HL-60 (cell line): ENCODE data around the gene SGIP1.

ENCODE experiments used
- REST ChIP-seq: IDR thresholded peaks from 2 replicates; pipeline ENCODE4 v1.6.1; 2012; ENCODE audit warnings: low read depth; ENCODE audit not compliant: insufficient replicate concordance
- SPI1 ChIP-seq: IDR thresholded peaks from 2 replicates; pipeline ENCODE4 v1.6.1; 2012; ENCODE audit warnings: low read depth, mild to moderate bottlenecking, borderline replicate concordance
- TF ChIP-seq, protein P1 (sequence below): IDR thresholded peaks from one replicate; pipeline ENCODE4 v1.5.1; 2011; ENCODE audit warnings: low read length, control low read depth, inconsistent platforms; ENCODE audit not compliant: insufficient read depth

GRCh38 chr1:66711420-66711819 lies 177.5 kb downstream of the SGIP1 start:
- TF ChIP-seq, protein P1, sequence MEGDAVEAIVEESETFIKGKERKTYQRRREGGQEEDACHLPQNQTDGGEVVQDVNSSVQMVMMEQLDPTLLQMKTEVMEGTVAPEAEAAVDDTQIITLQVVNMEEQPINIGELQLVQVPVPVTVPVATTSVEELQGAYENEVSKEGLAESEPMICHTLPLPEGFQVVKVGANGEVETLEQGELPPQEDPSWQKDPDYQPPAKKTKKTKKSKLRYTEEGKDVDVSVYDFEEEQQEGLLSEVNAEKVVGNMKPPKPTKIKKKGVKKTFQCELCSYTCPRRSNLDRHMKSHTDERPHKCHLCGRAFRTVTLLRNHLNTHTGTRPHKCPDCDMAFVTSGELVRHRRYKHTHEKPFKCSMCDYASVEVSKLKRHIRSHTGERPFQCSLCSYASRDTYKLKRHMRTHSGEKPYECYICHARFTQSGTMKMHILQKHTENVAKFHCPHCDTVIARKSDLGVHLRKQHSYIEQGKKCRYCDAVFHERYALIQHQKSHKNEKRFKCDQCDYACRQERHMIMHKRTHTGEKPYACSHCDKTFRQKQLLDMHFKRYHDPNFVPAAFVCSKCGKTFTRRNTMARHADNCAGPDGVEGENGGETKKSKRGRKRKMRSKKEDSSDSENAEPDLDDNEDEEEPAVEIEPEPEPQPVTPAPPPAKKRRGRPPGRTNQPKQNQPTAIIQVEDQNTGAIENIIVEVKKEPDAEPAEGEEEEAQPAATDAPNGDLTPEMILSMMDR, result no peak
- TF ChIP-seq SPI1 (no peak), REST (no peak)
